GM19395 (cell line): ENCODE measurements around the gene RNF150.
A peak's percentile ranks its signal among the peaks of the same experiment; 100 is the strongest.

Experiments used
- ATAC-seq: cut with Tn5 transposase; IDR thresholded peaks from one replicate; pipeline ENCODE4 v1.9.1; 2021; ENCODE audit warnings: mild to moderate bottlenecking, moderate library complexity; ENCODE audit not compliant: unreplicated experiment

The RNF150 gene

DNA sequence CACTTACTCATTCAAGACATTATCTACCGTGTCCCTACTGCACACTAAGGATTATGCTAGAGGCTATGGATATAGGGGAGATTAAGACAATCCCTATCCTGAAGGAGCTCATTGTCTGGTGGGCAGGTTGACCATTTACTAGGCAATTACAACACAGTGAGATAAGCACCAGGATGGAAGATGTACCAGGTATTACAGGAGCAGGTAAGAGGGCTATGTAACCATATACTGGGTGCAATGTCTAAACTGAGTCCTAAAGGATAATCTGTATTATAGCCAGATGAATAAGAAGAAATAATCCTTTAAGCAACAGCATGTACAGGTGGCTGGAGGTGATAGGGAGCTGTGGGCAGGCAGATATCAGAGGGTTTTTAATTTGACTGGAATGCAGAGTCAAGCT lies 263.8 kb downstream of the RNF150 start:
- ATAC-seq = no peak

DNA sequence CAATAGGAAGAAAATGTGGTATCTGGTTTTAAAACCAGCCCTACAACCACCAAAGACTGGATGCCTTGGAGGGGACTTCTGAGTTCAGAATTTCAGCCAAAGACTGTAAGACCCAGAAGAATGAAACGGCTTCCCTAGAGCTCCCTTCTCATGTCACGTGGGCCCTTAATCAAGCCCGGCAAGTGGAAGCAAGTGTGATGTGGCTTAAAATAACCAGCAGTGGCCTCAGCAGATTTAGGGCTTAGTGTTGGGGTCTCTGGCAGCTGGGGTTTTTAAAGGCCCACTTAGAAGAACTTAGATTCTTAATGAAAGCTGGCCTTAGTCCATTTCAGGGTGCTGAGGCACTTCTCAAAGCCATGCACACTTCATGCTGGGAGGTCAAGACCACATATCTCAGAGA lies 265.9 kb downstream of the RNF150 start:
- no peak for ATAC-seq

DNA sequence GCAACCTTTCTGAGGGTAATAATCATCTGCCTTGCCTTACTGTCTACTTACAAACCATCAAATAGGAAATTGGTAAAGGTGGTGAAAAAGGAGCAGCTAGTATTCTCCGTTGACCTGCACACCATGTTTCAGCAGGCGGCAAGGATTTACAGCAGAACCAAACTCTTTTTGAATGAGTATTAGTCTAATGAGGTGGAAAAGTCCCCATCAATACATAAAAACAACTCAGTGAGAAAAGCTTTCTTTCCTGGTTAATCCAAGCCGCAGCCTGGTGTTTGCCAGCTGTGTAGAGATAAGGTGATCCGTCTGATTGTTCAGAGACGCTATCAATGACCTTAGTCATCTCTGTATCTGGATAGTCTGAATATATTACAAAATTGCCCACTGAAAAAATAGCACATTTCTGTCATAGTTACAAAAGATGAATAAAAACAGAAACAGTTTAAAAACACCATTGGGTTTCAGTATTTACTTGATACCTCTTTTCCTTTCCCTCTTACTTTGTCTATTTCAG lies 266.7 kb downstream of the RNF150 start:
- no peak for ATAC-seq

DNA sequence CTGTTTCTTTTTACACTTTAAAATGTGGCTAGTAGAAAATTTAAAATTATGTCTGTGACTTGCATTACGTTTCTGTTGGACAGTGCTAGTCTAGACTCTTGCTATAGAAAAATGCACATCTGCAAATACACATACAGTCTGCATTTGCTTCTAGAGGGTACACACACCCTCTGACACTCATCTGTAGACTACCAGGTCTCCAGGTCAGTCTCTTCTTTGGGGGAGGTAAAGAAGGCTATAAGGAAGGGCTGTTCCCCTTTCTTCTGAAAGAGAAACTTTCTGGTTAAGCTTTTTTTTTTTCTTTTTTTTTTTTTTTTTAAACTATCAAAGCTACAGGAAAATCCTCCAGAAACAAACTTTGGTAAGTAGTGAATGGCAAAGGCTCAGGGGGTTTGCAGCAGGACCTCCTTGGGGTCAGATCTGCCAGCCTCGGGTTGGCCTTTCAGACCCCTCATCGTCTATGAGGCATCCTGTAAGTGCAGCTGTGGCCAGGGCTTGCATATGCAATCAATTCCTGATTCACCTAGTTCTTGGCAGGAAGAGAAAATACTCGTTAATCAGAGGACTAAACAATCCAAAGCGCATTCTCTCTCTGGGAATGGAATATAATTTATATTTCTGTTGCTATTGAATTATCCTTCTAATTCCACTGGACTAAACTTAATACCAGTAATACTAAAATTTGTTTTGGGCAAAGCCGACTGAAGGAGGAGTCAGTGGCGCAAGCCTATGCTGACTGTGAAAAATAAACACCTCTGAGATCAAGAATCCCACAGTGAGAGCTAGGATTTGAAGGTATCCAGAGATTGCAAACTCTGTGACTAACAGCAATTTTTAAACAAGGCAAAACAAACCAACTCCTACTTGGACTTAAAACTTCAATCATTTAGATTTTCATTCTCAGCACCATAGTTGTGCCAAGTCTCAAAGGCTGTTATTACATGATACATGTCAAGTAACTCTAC lies 267.7 kb downstream of the RNF150 start:
- ATAC-seq = peak; percentile 47

DNA sequence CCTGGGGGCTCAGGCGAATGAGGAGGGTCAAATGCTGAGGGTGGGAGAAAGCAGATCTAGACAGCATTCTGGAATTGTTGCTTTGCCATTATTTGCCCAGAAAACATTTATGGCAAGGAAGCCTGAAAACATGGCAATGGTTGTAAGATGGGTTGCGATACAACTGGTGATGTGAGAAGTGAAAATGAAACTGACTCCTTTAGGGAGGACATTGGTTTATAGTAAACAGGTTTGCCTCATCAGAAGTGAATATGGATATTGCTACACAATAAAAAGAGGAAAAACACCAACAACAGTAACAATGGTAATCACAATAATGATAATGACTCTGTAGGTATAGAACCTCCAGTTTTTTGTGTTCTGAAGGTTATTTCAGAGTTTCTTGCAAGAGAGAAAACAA lies 270.1 kb downstream of the RNF150 start:
- no peak for ATAC-seq

DNA sequence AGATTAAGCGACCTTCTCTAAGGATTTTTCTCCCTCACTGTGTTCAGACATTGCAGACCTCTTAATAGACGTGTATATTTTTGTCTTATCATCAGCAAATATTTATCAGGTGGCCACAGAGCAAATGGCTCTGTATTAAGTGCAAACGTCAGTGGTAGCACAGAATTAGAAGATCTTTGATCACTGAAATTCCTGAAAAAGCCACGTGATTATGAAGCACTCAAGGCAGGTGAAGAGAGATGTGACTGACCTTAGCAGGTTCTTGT lies 271.2 kb downstream of the RNF150 start:
- ATAC-seq = no peak

DNA sequence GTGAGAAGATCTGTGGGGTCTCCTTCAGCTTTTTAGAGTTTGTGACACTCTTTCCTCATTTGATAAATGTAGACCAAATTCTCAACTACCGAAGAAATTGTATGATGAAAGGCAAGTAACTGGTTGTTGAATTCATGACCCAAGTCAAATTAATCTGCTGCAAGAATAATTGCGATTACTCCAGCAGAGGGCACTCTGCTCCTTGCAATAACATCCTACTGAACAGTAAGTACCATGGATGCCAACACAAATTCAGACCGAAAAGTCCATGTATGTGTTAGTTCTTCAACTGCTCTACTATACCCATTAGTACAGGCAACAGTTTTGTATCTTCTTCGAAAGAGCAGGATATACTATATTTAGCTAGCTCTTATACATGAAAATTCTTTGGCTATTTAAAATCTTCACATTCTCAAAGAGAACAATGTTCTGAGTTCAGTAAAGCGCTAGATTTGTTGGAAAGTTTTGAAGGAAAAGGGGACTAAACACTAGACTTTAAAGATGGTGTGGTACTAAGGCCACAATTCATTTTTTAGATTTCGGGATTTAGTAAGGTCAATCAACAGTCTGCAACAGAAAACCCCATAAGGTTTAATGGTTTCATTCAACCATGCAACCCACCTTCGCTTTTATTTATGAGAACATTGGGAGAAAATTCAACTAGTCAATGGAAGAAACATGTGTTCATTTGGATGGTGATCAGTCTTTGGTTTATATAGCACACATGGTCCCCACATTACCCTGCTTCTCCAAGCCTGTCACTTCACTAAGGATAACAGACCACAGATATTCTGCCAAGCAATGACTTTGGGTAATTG lies 271.7 kb downstream of the RNF150 start:
- ATAC-seq = peak; percentile 79

DNA sequence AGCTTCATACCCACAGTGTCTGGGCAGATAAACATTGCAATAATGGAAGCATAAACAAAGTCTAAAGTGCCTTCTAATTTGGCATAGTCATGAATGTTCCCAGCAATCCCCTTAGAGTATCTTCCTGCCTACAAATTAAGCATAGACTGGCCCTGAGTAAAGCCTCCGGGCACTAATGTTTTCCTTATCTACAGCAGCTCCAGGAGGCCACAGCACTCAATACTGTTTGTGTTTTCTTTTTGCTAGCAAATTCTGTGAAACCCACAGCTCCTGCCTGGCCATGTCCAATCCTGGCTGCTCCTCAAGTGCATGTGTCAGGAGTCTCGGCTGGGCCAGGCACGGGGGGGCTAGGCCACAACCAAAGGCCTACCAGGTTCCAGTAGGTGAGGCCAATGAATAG lies 274.4 kb downstream of the RNF150 start:
- no peak for ATAC-seq

DNA sequence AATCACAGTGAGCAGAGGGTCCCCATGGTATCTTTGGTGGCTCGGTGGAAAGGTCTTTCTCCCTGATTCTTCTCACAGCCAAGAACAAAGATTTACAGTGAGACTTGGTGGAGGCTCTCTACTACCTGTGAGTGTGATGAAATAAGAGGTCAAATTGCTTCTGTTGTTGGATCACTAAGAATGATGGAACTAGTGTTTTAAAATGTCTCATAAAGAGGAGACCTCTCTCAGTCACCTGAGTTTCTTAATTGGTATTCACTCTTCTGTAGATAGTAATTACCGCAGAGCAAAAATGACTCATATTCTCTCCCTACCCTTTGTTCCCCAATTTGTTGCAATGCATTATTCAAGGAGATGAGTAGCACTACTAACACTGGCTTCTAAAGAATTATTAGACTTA lies 276.2 kb downstream of the RNF150 start:
- no peak for ATAC-seq

DNA sequence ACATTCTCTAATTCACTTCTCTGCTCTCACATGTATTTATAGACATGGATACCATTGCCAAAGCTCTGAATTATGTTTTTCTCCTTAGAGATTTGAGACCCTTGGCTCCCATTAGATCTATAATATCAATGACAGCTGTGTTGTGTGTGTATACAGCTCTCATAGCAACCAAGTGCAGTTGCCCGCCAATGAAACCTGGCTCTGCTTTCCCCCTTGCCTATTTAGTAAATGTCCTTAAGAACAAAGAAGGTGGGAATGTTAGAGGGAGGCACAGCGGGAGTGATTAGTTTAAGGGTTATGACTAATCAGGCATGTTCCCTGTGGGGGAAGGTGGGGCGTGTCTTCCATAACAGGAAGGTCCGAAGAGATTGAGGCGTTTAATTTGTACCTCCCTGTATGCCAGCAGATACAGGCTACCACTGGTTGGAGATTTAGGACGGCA lies 276.6 kb downstream of the RNF150 start:
- no peak for ATAC-seq

DNA sequence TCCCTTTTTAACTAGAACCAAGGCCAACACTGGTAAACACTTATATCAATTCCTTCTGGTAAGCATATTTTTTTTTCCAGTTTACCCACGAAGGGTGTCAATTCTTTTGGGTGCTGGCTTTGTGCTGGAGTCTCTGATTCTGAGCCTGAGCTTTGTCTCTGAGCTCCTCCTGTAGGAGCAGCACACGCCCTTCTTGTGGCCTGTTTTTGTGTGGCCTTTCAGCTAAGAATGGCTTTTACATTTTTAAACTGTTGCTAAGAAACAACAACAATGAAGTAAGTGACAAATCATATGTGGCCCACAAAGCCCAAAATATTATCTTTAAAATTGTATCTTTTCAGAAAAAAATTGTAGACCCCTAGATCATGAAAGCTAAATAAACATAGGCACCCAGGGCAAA lies 279.1 kb downstream of the RNF150 start:
- ATAC-seq = no peak

DNA sequence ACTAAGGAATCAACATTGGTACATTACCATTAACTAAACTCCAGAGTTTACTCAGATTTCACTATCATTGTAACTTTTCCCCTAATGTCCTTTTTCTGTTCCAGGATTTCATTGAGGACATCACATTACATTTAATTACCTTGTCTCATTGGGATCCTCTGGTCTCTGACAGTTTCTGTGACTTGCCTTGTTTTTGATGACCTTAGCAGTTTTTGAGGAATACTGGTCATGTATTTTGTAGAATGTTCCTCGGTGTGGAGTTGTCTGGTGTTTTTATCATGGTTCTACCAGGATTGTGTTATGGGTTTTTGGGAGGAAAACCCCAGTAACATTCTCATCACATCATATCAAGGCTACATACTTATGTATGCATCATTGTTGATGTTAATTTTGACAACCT lies 281.5 kb downstream of the RNF150 start:
- ATAC-seq = no peak

DNA sequence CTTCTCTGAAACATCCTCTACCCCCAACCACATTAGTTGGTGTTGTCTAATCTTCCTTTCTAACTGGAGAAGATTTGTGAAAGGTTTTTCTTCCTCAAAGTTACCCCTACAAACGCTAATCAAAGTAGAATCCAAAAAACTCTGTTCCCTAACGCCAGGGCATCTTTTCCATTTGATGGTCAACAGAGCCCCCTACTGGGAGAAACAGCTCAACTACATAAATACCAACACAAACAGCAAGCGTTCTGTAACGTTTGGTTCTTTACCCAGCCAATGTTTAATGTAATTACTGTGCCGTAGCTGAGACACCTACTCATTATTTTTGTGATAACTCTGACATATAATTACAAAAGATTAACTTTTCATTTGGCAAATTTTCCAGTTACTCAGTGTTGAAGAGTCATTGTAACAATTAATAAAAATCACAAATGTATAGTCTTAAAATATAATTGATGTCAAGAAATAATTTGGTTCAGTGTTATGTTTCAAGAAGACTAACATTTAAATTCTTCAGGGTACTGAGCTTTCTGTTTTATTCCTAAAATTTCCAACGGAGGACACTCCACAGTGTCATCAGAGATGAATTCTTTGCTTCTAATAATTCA lies 282.1 kb downstream of the RNF150 start:
- peak; percentile 89 for ATAC-seq

DNA sequence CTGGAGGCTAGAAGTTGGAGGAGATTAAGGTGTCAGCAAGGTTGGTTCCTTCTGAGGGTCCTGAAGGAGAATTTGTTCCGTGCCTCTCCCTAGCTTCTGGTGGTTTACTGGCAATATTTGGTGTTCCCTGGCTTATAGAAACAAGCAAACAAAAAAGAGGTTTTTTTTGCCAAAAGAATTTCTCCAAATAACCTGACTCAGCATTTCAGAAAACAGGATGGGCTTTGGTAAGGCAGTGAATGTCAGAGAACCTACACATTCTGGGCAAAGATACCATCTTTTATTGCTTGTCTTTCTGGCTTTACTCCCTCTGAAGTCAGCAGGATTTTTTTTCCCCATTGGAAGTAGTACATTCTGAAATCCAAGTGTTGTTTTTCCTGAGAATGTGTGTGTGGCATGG lies 283.7 kb downstream of the RNF150 start:
- ATAC-seq = no peak

DNA sequence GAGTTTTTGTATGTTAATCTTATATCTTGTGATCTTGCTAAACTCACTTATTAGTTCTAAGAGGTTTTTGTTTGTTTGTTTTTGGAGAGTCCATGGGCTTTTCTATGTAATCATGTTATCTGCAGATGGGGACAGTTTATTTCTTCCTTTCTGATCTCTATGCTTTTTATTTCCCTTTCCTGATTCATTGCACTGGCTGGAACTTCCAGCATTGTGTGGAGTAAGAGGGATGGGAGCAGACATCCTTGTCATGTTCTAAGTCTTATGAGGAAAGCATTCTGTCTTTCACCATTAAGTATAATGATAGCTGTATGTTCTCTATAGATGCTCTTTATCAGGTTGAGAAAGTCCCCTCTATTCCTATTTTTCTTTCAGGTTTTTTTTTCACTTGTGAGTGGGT lies 286.5 kb downstream of the RNF150 start:
- no peak for ATAC-seq

DNA sequence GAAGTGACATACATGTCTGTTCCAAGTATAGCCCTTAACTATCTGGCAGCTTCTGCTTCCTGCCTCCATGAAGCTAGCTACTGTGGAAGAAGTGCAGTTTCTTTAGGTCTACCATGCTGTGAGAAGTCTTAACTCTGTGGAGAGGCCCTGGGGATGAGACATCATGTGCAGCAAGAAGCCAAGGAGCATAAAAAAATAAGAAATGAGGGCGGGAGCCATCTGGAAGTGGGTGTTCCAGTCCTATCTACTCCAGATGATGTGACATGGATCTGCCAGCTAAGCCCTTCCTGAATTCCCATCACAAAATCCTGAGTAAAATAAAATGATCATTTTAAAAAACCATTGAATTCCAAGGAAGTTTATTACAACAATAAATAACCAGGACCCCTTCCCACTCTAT lies 289.2 kb downstream of the RNF150 start:
- ATAC-seq = no peak

DNA sequence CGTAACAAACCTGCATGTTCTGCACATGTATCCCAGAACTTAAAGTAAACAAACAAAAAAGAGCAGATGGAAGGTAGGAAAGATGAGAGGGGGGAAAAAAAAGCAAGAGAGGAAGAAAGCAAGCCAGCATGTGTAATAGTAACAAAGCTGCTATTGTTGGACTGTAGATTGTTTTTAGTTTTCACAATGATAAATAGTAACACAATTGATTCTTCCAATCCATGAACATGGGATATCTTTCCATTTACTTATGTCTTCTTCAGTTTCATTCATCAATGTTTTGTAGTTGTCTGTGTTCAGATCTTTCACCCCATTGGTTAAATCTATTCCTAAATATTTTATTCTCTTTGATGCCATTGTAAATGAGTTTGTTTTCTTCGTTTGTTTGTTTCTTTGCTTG lies 292.1 kb downstream of the RNF150 start:
- no peak for ATAC-seq

DNA sequence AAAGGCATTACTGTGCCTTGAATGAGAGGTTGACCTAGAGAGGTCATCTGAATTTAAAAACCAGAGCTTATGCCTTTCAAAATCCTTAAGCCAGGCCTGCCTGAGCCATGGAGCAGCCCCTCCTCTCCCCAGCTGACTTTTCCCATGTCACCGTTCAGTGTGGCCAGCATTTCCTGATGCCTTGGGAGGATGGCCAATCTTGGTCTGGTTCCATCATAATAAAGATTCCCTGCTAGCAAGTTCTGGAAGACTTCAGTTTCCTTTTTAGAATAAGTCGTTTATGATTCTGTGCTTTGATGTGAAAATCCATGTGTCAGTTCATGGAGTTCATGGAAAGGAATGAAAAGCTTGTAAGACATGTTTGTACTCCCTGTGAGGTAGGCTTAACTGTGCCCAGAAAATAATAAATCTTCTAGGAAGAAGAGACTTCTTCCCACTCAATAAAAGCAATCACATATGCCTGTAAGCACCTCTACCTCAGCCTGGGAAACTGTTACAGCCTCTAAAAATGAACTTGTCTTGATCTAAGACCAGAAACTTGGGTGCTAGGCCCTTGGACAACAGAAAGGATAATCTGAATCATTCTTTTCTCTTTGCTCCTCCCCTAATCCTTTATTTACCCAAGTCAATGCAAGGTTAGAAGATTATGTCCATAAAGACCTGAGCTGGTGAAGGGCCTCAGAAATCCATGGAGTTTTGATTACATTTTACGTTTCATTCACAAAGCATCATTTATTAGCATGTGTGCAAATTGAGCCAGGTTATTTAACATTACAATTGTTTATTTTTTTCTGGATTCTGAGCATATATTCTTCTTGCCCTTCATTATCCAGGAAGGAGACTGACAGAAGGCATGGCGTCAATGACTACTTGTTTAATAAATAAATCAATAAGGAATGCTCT lies 293.1 kb downstream of the RNF150 start:
- ATAC-seq = no peak

DNA sequence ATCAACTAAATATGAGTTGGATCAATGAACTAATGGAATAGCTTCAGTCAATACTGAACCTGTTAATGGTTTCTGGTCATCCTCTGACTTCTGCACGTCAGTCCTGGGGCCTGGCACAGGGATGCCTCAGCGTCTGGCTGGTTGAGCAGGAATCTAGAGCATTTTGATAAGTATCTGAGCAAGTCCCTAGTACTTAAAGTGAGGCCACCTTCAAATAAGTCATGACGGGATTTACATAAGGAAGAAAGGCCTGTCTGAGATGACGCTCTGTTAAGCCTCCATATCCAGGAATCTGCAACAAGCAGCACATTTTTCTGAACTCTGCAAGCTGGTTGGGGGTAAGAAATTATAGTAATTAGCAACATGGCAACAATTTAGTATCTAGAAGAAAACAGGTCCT lies 293.9 kb downstream of the RNF150 start:
- no peak for ATAC-seq

DNA sequence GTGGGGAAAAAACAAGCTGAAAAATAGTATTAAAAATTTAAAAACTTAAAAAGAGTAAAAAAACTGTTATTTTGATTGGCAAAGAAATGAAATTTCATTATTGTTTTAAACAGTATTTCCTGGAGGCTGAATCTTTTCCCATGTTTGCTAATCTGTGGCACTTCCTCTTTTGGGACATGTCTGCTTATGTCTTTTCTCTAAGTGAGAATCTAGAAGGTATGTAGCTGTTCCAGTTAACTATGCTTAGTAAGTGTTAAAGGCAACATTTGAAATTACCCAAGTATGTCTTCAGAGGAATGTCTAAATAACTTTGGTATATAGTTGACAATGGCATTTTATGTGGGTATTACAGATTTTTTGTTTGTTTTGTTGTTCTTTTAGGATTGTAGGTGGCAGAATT lies 295.5 kb downstream of the RNF150 start:
- ATAC-seq = no peak
